Measurements from ENCODE around the gene CDK19.

CDK19 gene

DNA sequence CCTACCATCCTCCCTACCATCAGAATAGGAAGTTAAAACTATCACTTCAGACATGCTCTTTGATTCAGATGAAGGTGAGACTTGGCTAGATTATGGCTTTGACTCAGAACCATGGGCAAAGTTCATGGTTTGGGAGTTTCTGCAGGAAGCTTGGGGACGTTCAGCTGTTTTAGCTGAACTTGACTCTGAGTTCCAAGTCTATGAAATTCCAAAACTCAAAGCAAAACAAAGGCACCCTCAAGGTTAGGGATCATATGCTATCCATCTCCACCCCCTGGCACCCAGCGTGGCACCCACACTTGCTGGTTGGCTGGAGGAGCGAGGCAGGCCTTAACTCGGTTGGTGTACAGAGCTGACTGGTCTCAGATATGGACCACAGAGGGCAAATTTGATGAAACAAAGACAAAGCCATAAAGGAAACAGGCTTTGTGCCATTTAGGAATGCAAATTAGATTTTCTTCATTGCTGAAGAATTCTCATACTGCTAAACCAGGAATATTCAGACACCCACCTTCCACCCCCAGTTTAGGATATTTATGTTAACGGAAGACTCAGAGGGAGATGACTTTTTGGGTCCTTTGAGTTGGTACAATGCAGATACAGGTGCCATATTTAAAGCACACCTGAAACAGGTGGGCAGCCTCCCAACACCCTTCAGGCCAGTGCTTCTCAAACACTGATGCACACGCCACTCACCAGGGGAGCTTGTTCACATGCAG is 250.4 kb downstream of the CDK19 start:
- TF ChIP-seq, protein P1, sequence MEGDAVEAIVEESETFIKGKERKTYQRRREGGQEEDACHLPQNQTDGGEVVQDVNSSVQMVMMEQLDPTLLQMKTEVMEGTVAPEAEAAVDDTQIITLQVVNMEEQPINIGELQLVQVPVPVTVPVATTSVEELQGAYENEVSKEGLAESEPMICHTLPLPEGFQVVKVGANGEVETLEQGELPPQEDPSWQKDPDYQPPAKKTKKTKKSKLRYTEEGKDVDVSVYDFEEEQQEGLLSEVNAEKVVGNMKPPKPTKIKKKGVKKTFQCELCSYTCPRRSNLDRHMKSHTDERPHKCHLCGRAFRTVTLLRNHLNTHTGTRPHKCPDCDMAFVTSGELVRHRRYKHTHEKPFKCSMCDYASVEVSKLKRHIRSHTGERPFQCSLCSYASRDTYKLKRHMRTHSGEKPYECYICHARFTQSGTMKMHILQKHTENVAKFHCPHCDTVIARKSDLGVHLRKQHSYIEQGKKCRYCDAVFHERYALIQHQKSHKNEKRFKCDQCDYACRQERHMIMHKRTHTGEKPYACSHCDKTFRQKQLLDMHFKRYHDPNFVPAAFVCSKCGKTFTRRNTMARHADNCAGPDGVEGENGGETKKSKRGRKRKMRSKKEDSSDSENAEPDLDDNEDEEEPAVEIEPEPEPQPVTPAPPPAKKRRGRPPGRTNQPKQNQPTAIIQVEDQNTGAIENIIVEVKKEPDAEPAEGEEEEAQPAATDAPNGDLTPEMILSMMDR (IDR thresholded peaks at IDR 0.05; ENCODE audit: borderline replicate concordance, insufficient read depth, low read depth, low read length), result no peak
- H3K4me3 ChIP-seq (ENCODE audit: low read depth, low read length), result no peak overlapping the region

DNA sequence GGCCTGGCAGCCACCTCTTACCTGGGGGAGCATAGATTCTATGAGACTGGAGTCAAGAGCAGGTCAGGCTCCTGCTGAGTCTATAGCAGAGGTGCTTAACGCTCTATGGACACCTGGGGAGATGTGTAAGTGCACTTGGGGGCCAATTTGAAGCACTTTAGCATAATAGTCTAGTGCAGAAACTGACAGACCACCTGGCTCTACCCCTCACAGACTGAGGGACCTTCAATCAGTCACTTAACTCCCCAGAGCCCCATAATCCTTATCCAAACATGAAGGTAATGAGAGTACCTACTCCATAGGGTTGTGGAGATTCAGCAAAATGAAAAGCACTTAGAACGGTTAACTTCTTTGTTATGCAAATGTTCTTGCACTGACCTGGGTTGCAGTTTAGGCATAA is 251.6 kb downstream of the CDK19 start:
- TF ChIP-seq, protein P1 (IDR thresholded peaks at IDR 0.05; ENCODE audit: borderline replicate concordance, insufficient read depth, low read depth, low read length), result no peak
- H3K4me3 ChIP-seq (ENCODE audit: low read depth, low read length), result no peak overlapping the region

- no peak overlapping the region for H3K4me3 ChIP-seq (ENCODE audit: low read depth, low read length)
- TF ChIP-seq, protein P1 (IDR thresholded peaks at IDR 0.05; ENCODE audit: borderline replicate concordance, insufficient read depth, low read depth, low read length), result no peak
Measured at GRCh38 chr6:110562316-110562915, 252.9 kb downstream of the CDK19 start.

GRCh38 chr6:110561696-110562095 is 253.6 kb downstream of the CDK19 start:
- H3K4me3 ChIP-seq (ENCODE audit: low read depth, low read length), result no peak overlapping the region
- TF ChIP-seq, protein P1 (IDR thresholded peaks at IDR 0.05; ENCODE audit: borderline replicate concordance, insufficient read depth, low read depth, low read length), result no peak

DNA sequence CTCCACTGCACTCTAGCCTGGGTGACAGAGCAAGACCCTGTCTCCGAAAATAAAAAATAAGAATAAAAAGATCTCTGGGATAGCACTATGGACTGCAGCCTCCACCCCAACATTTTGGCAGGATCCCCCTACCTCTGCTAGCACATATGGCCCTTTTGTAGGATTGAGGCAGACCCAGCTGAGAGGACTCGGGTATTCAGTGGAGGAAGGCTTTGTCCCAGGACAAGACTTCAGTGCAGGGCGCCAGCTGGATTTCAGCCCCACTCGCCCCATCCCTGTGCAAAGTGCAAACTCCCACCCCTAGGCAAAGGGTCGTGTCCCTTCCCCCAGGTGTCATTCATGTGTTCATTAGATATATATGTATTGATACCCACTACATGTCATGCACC is 254.3 kb downstream of the CDK19 start:
- no peak overlapping the region for H3K4me3 ChIP-seq (ENCODE audit: low read depth, low read length)
- TF ChIP-seq, protein P1 (IDR thresholded peaks at IDR 0.05; ENCODE audit: borderline replicate concordance, insufficient read depth, low read depth, low read length), result no peak

GRCh38 chr6:110560239-110561007 is 254.8 kb downstream of the CDK19 start:
- H3K4me3 ChIP-seq (ENCODE audit: low read depth, low read length), result no peak overlapping the region
- TF ChIP-seq, protein P1 (IDR thresholded peaks at IDR 0.05; ENCODE audit: borderline replicate concordance, insufficient read depth, low read depth, low read length), result no peak
